Measurements from ENCODE around the gene ADISSP.

The ADISSP gene

DNA sequence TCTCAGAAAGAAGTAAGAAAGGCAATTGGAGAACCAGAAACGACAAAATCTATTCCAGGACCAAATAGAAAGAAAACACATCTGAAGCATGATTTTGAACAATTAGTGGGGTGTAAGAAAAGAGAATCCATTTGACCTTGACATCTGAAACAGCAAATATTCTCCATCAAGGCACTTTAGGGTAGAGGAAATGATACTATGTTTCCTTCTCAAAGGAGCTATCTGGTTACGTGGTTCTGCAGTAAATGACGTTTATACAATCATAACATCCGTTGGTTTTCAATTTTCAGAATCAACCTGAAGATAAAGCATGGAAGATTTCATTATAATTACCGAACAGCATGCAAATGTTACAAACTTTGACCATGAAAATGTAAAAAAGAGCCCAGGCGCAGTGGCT lies 46.9 kb downstream of the ADISSP start:
- in situ Hi-C loops (cut with MboI; ENCODE audit: low sequenced_read_pairs): no loop called here

- in situ Hi-C loops (cut with MboI; ENCODE audit: low sequenced_read_pairs): no loop called here
Measured at GRCh38 chr20:3720068-3720467, 47.5 kb downstream of the ADISSP start.

- in situ Hi-C loops (cut with MboI; ENCODE audit: low sequenced_read_pairs): no loop called here
Measured at GRCh38 chr20:3719046-3719445, 48.5 kb downstream of the ADISSP start.

GRCh38 chr20:3716195-3716834 lies 51.2 kb downstream of the ADISSP start:
- in situ Hi-C loops (cut with MboI; ENCODE audit: low sequenced_read_pairs): no loop called here

- in situ Hi-C loops (cut with MboI; ENCODE audit: low sequenced_read_pairs): no loop called here
Measured at GRCh38 chr20:3714092-3714491, 53.5 kb downstream of the ADISSP start.

DNA sequence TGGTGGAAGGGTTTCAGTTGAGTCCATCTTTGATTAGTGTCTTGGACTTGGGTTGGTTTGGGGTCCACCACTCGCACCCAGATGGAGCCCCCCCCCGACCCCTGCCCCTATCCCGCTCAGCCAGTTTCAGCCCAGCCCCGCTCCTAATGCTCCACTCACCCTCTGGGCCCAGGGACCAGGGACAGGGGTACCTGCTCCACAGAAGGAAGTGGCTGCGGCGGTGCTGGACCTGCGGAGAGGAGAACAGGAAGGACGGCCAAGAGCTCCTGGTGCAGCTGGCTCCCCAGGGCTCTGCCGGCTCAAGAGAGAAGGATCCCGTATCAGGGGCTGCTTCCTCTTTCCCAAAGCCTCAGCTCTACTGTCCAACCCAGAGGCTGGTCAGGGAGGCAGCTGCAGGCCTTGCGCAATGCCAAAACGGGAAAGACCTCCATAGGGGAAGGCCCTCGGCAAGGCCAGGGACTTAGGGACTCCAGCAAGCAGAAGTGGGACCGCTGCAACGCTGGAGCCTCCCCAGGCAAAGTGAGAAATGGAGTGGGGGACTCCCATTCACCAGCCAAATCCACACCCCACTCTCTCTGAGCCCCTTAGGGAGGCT lies 55.2 kb downstream of the ADISSP start, which contains the start of gene SIGLEC1:
SIGLEC1 (minus strand) TSS at position 322 of the 595 bp plus-strand sequence. CDS start 5,472 bp downstream, outside the sequence.
- in situ Hi-C loops (cut with MboI; ENCODE audit: low sequenced_read_pairs): no loop called here

- in situ Hi-C loops (cut with MboI; ENCODE audit: low sequenced_read_pairs): no loop called here
Measured at GRCh38 chr20:3711484-3711941, 56.0 kb downstream of the ADISSP start.

DNA sequence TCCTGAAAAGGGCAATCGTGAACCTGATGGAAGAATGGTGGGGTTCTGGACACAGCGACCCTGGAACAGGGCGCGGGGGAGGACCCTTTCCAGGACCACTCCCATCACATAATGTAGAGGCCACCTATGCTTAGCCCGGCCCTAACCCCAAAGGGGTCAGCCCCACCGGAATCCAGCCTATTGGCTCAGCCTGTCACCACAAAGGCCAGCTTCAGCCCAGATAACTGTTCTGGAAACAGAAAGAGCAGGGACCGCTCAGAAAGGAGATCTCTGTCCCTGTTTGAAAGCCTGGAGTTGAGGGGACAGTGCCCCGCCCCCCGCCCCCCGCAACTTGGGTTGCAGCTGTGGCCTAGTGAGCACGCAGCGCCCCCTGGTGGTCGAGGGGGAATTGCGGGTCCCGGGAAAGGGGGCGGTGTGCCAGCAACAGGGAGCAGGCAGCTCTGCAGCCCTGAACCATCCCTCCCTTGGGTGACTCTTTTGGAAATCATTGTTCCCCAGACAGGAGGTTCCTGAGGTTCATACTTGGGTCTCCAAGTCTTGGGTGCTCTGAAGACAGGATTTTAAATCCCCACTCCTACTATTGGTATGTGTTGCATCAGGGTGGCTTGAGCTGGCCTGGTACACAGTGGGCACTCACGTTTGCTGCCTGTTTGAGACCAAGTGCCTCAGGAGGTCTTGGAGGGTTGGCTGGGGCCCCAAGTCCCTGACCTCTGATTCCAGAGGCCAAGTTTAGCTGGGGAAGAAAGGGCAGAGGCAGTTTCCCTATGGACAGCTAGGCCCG lies 56.7 kb downstream of the ADISSP start:
- in situ Hi-C loops (cut with MboI; ENCODE audit: low sequenced_read_pairs): no loop called here

DNA sequence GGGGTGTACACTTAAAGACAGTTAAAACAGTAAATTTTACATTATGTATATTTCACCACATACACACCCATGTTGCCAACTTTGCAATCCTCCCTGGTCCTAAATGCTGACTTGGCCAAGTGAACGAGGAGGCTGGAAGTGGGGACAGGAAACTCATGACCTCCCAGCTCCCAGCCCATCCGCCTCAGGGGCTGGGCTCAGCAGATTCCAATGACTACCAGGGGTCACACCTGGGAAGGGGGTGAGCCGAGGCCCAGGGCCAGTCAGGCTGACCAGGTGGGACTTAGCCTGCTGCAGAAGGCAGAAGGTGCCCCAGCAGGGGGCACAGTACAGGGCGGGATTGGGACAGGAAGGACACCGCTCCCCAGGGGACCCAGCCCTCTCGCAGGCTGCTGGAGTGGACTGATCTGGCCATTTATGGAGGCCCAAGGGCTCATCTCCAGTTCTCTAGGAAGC lies 57.5 kb downstream of the ADISSP start:
- in situ Hi-C loops (cut with MboI; ENCODE audit: low sequenced_read_pairs): no loop called here

DNA sequence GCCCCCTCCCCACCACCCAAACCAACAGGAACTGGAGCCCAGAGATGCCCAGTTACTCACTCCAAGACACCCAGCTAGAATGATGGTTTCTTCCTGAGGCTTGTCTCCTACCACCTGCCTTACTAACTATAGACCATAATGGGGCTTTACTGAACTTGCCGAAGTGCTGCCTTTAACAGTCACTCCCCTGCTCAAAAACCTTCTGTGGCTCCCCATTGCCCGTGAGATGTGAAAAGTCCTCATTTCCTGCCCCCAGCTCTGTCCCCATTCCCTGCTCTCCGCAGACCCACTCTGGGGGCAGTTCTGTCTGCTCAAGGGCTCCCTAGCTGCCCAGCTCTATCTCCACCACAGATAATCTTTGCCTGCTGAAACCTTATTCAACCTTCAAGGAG lies 60.0 kb downstream of the ADISSP start:
- in situ Hi-C loops (cut with MboI; ENCODE audit: low sequenced_read_pairs): no loop called here

GRCh38 chr20:3706774-3707507 lies 60.6 kb downstream of the ADISSP start:
- in situ Hi-C loops (cut with MboI; ENCODE audit: low sequenced_read_pairs): no loop called here

DNA sequence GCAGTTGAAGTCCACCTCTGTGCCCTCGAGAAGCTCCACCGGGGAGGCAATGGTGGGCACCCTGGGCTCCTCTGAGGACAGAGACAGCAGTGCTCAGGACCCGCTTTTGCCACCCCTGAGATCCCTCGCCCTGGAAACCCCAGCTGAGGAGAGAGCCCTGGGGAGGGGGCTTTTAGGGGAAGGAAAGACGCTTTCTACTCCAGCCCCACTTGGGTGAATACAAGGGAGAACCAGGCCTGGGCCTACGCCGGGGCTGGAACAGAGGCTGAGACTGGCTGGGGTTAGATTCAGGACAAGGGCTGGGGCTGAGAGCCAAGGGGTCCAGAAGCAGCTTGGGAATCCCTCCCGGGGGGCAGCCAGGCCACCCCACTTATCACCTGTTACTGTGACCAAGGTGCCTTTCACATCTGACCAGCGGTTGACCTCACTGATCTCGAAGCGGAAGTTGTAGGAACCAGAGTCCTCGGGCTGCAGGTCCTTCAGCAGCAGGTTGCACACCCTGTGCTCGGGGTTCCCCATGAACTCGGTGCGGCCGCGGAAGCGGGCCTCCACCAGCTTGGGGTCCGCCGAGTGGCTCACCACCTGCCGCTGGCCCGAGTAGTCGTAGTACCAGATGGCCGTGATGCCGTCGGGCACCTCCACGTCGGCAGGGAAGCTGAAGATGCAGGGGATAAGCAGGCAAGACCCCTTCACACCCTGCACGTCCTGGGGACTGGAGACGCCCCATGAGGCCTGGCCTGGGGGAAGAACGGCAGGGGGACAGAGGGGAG lies 61.4 kb downstream of the ADISSP start:
- in situ Hi-C loops (cut with MboI; ENCODE audit: low sequenced_read_pairs): no loop called here

- in situ Hi-C loops (cut with MboI; ENCODE audit: low sequenced_read_pairs): no loop called here
Measured at GRCh38 chr20:3705491-3705969, 62.0 kb downstream of the ADISSP start.

GRCh38 chr20:3704087-3704486 lies 63.5 kb downstream of the ADISSP start:
- in situ Hi-C loops (cut with MboI; ENCODE audit: low sequenced_read_pairs): no loop called here
